Activated CD8-positive, alpha-beta memory T cell treated with anti-CD3 and anti-CD28 coated beads, Interleukin-2, amount 10 ng/mL, durations not matched to agents 7 days and 5 days (primary cell): ENCODE data around the gene CDRT4. TPM values are rescaled to one million over a fixed set of nuclear protein-coding genes. Genes with fewer than 3 reads are reported as not detected.

Experiments
- ATAC-seq: fragments of 150-1000 bp; cut with Tn5 transposase; one replicate; pipeline ENCODE4 v1.10.0; 2021; ENCODE audit warnings: moderate library complexity
- CTCF ChIA-PET: fragments of 350-600 bp; sonication (Branson Sonifier 250); formaldehyde crosslinking; loops from one replicate; lab custom pipeline; 2021; ENCODE audit warnings: antibody characterized with exemption; lab: Charles Lee
- DNase-seq: peaks from one replicate; pipeline ENCODE4 v3.0.0-alpha.2; 2020
- H3K27ac Mint-ChIP-seq: one replicate; pipeline ENCODE4 v1.8.0; 2021; ENCODE audit warnings: mild to moderate bottlenecking, mixed read lengths
- H3K27me3 Mint-ChIP-seq: one replicate; pipeline ENCODE4 v1.8.0; 2021; ENCODE audit warnings: mixed read lengths
- H3K36me3 Mint-ChIP-seq: one replicate; pipeline ENCODE4 v1.8.0; 2021; ENCODE audit warnings: mild to moderate bottlenecking, mixed read lengths
- H3K4me1 Mint-ChIP-seq: one replicate; pipeline ENCODE4 v1.8.0; 2021; ENCODE audit warnings: mixed read lengths
- H3K4me3 Mint-ChIP-seq: one replicate; pipeline ENCODE4 v1.8.0; 2021; ENCODE audit warnings: mild to moderate bottlenecking, moderate library complexity, mixed read lengths
- H3K9me3 Mint-ChIP-seq: one replicate; pipeline ENCODE4 v1.8.0; 2022; ENCODE audit warnings: low read depth, mixed read lengths
- total RNA-seq, 2 experiments: library from RNA; stranded (reverse); gene quantifications; one replicate each; pipeline ENCODE4 v1.2.3, GENCODE V29; 2021

The CDRT4 gene
- total RNA-seq, 2 experiments from 2014 or later: 4.9 to 8.4 TPM

DNA sequence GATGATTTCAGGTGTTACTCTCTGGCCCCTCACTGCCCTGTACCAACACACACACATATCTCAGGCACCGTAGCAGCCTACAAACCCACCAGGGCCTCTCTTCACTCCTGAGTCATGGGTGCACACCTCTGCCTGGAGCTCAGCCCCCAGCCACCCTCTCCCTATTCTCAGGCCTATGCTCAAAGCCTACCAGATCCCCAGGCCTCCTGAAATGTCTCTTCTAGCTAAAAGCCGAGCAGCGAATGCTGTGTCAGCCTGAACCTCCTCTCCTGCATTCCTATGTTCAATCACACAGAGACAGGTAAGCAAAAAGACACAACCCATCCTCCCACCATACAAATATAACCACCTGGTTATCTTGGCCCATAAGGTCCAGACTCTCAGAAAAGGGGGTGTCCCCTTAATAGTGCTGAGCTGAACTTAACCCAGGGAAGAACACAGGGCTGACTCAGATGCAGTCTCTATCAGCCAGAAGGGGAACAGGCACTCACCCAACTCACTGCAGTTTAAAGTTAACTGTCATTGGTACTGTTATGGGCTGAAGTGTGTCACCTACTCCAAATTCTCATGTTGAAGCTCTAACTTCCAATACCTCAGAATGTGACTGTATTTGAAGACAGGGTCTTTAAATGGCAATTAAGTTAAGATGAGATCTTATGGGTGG is 64.0 kb downstream of the CDRT4 start:
- no peak overlapping the region for H3K4me3 Mint-ChIP-seq
- DNase-seq: no peak
- H3K4me1 Mint-ChIP-seq: no peaks in the 10 kb centered on the region
- ATAC-seq: no peak
- no peak overlapping the region for H3K27ac Mint-ChIP-seq
- H3K27me3 Mint-ChIP-seq: peaks cover under 1% of the 10 kb centered on the region
- no peaks in the 10 kb centered on the region for H3K36me3 Mint-ChIP-seq
- H3K9me3 Mint-ChIP-seq: no peaks in the 10 kb centered on the region
- CTCF ChIA-PET: interaction anchor here (0.5 kb wide), 1 partner anchor 85 kb away, joined by 3 read pairs; no protein-coding TSS in a partner anchor

DNA sequence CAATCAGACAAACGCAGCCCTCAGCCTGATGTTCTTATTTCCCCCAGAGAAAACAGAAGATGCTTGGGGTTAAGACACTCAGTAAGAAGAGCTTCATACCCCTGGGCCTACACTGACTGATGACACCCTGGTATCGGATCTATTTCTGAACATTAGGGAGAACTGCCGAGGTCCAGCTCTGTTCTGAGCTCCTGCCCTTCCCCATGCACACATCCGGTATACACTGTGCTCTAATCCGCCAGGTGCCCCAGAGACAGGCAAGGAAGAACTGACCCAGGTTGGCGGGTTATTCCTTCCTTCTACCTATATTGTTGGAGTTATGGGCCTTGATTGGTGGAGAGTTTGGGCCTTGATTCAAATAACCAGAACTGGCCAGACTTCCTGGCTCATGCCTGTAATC is 68.0 kb downstream of the CDRT4 start:
- Mint-ChIP-seq H3K9me3 (no peaks in the 10 kb centered on the region), H3K4me3 (no peak overlapping the region), H3K27me3 (peaks cover 7% of the 10 kb centered on the region), H3K4me1 (no peaks in the 10 kb centered on the region), H3K27ac (no peak overlapping the region), H3K36me3 (no peaks in the 10 kb centered on the region)
- CTCF ChIA-PET: no interaction called here
- DNase-seq (no peak), ATAC-seq (no peak)

DNA sequence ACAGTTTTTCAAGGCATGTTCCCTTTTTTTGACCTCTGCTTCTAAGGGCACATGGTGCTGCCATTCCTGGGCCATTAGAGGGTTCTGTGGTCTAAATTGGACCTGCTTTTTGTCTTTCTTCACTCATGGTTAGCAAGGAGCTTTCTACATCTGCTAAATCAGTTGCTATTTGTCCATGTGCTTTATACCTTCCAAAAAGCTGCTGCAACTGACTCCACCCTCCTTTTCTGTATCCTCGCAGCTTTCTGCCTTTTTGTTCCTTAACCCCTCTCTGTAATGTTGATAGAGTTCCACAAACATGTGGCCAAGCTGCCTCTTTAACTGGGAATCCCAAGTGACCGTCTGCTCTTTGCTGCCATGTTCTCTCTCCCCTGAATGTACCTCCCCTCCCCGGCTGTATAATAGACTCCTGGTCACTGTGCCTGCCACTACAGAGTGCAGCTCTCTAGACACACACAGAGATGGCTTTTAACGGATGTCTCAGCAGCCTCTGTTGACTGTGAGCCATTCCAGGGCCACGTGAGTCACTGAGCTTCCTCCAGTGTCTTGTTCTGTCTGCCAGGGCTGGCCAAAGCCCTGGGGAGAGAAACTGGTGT is 68.6 kb downstream of the CDRT4 start:
- CTCF ChIA-PET: no interaction called here
- Mint-ChIP-seq H3K27ac (no peak overlapping the region), H3K36me3 (no peaks in the 10 kb centered on the region), H3K27me3 (peaks cover 7% of the 10 kb centered on the region), H3K9me3 (no peaks in the 10 kb centered on the region), H3K4me3 (no peak overlapping the region), H3K4me1 (no peaks in the 10 kb centered on the region)
- no peak for DNase-seq
- ATAC-seq: no peak

DNA sequence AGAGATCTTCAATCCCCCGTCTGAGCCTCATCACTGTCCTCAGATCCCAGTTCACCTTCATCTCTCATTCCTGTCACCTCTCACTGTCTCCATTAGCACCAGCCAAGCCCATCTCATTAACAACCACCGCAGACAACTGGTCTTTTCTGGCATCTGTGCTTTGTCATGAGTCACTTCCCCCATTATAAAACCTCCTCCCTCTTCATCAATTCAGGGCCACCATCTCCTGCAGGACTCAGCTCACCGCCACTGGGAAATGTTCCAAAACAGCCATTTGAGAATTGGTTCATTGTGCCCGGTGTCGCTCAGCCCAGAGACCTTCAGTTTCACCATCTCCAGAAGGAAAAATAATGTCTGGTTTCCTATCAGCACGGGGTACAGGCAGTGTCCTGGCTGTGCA is 69.1 kb downstream of the CDRT4 start:
- Mint-ChIP-seq H3K9me3 (no peaks in the 10 kb centered on the region), H3K36me3 (no peaks in the 10 kb centered on the region), H3K27me3 (peaks cover 7% of the 10 kb centered on the region), H3K4me3 (no peak overlapping the region), H3K27ac (no peak overlapping the region), H3K4me1 (no peaks in the 10 kb centered on the region)
- no peak for DNase-seq
- no peak for ATAC-seq
- CTCF ChIA-PET: no interaction called here

DNA sequence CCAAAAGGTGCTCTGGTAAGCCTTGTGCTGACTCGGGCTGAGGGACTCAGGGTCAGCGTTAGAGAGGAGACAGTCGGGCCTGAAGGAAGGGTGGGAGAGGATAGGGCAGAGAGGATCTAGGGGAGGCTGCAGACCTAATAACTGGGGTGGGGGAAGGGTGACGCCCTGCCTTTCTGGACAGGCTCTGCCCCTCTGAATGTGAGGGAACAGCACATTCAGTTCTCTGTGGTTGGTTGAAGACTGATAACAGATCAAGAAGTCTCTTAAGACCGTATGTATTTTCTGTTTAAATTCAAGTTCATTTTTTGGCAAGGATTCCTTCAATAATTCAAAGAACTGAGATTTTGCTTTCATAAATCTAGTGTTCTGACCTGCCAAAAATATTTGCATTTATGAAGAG is 69.8 kb downstream of the CDRT4 start:
- no peak for DNase-seq
- CTCF ChIA-PET: no interaction called here
- ATAC-seq: no peak
- H3K36me3 Mint-ChIP-seq: no peaks in the 10 kb centered on the region
- H3K9me3 Mint-ChIP-seq: no peaks in the 10 kb centered on the region
- peaks cover 7% of the 10 kb centered on the region for H3K27me3 Mint-ChIP-seq
- H3K4me3 Mint-ChIP-seq: no peak overlapping the region
- no peak overlapping the region for H3K27ac Mint-ChIP-seq
- H3K4me1 Mint-ChIP-seq: no peaks in the 10 kb centered on the region

DNA sequence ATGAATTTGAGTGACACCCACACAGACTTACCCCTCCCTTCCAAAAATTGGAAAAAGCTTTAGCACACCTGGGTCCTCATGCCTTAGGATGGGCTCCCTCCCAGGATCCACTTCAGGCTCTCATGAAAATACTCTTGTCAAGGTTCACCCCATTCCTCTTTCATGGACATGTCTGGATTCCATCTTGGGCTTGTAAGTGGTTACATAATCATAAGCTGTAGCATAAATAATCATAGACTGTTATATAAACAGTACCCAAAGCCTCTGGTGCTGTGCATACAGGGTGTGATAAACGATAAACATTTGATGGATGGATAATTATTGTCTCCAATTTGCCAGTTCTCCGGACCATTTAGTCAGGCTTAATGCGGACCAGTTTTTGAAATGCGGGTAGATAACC is 72.3 kb downstream of the CDRT4 start:
- DNase-seq (no peak), ATAC-seq (no peak)
- no peak overlapping the region for H3K27ac Mint-ChIP-seq
- no peaks in the 10 kb centered on the region for H3K9me3 Mint-ChIP-seq
- H3K4me1 Mint-ChIP-seq: no peaks in the 10 kb centered on the region
- no peak overlapping the region for H3K4me3 Mint-ChIP-seq
- no peaks in the 10 kb centered on the region for H3K36me3 Mint-ChIP-seq
- H3K27me3 Mint-ChIP-seq: peaks cover 7% of the 10 kb centered on the region
- CTCF ChIA-PET: no interaction called here

DNA sequence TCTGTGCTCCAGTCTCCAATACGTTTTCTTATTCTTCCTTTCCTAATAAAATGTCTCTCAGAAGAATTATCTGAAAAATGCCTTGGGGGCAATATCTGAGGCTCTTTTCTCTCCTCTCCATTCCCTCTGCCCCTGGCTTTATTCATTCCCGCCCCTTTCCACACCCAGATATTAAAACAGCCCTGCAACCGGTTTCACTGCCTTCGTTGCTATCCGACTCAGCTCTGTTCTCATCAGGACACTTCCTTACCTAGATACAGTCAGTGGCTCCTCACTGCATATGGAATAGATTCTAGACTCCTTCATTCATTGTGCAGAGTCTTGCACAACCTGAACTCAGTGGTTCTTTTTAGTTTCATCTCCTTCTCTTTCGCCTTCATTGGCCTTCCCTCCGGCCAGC is 74.0 kb downstream of the CDRT4 start:
- H3K9me3 Mint-ChIP-seq: no peaks in the 10 kb centered on the region
- peaks cover 7% of the 10 kb centered on the region for H3K27me3 Mint-ChIP-seq
- no peak for ATAC-seq
- H3K27ac Mint-ChIP-seq: no peak overlapping the region
- no peak for DNase-seq
- CTCF ChIA-PET: no interaction called here
- no peak overlapping the region for H3K4me3 Mint-ChIP-seq
- no peaks in the 10 kb centered on the region for H3K36me3 Mint-ChIP-seq
- H3K4me1 Mint-ChIP-seq: no peaks in the 10 kb centered on the region

DNA sequence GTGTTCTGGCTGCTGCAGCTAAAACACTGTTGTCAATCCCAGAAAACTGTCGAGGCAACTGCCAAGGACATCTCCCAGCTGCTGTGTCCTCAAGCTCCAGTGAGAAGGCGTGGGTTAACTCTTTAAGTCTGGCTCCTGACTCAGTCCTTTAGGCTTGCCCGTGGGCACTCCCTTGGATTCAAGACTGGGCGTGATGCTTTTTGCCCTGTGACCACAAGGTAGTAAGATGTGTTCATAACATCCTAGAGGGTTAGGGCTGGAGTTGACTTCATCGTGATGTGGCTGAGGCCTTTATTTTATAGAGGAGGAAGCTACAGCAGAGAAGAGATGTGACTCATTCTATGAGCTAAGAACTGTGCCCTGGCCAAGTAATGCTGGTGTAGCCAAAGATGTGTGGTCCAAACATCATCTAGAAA is 75.1 kb downstream of the CDRT4 start:
- no peak overlapping the region for H3K27ac Mint-ChIP-seq
- H3K4me3 Mint-ChIP-seq: no peak overlapping the region
- CTCF ChIA-PET: no interaction called here
- H3K36me3 Mint-ChIP-seq: no peaks in the 10 kb centered on the region
- peaks cover 3% of the 10 kb centered on the region for H3K27me3 Mint-ChIP-seq
- ATAC-seq (no peak), DNase-seq (no peak)
- no peaks in the 10 kb centered on the region for H3K4me1 Mint-ChIP-seq
- no peaks in the 10 kb centered on the region for H3K9me3 Mint-ChIP-seq

DNA sequence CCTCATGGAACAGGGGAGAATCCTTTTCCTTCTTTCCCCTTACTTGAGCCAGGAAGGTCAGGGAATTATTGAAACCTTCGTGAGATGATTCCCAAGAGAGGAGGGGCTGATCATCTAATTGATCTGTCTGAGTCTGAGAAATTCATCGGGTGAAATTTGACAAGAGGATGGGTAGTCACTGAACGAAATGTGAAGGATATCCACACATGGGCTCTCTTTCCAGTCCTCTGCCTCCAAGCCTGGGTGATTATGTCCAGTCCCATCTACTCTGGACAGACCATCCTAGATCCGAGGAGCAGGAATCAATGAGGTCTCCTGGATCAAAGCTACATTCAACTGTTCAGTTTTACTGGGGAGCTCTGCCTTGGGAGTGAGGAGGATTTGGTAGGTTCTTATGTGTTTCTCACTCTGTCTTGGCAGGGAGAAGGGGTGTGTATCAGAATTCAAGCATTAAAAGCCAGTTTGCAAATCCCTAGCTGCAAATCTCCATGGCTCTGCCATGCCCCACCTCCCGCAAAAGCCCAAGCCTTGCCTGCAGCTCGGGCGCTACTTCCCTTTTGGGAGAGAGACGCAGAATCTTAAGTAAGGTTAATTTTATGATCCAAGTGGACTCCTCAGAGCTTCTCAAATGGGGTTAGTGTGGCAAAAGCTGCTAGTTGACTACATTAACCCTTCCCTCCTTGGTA is 78.9 kb downstream of the CDRT4 start:
- no peak overlapping the region for H3K4me3 Mint-ChIP-seq
- ATAC-seq (no peak), DNase-seq (no peak)
- H3K27ac Mint-ChIP-seq: no peak overlapping the region
- CTCF ChIA-PET: no interaction called here
- no peaks in the 10 kb centered on the region for H3K4me1 Mint-ChIP-seq
- no peaks in the 10 kb centered on the region for H3K36me3 Mint-ChIP-seq
- H3K27me3 Mint-ChIP-seq: peaks cover 15% of the 10 kb centered on the region
- H3K9me3 Mint-ChIP-seq: no peaks in the 10 kb centered on the region

DNA sequence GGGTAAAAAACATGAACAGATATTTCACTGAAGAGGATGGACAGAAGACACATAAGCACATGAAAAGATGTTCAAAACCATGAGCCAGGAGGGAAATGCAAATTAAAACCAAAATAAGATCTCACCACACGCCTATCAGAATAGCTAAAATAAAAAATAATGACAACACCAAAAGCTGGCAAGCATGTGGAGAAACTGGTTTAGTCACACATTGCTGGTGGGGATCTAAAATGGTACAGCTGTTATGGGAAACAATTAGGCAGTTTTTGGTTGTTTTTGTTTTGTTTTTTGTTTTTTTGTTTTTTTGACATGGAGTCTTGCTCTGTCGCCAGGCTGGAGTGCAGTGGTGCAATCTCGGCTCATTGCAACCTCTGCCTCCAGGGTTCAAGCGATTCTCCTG is 81.3 kb downstream of the CDRT4 start:
- peaks cover 17% of the 10 kb centered on the region for H3K27me3 Mint-ChIP-seq
- no peaks in the 10 kb centered on the region for H3K4me1 Mint-ChIP-seq
- H3K27ac Mint-ChIP-seq: no peak overlapping the region
- H3K4me3 Mint-ChIP-seq: no peak overlapping the region
- ATAC-seq (no peak), DNase-seq (no peak)
- no peaks in the 10 kb centered on the region for H3K9me3 Mint-ChIP-seq
- H3K36me3 Mint-ChIP-seq: no peaks in the 10 kb centered on the region
- CTCF ChIA-PET: no interaction called here

Other genes with a start within 250 kb of the CDRT4 start
- gene PMP22, start 202.3 kb downstream of the CDRT4 start, total RNA-seq: not detected
- gene TEKT3, start 126.0 kb downstream of the CDRT4 start, total RNA-seq: not detected
- gene TVP23C, start 95.9 kb upstream of the CDRT4 start, total RNA-seq: 10 to 100 TPM; 16.2 to 18.9 TPM
- gene FBXW10B, start 152.1 kb upstream of the CDRT4 start, total RNA-seq: under 1 TPM in 1 of 2 experiments, not detected in 1; 0.30 TPM
- 10 to 100 TPM in 1 of 2 experiments, 1 to 10 TPM in 1; 6.4 to 10.2 TPM for gene TRIM16, start 216.7 kb upstream of the CDRT4 start, total RNA-seq
- gene ZNF286A, start 232.1 kb upstream of the CDRT4 start, total RNA-seq: 10 to 100 TPM; 16.9 to 18.9 TPM